Upper lobe of left lung (tissue), 6 donors: ENCODE measurements around the gene CD2AP. TPM values are rescaled to one million over a fixed set of nuclear protein-coding genes. Genes with fewer than 3 reads are reported as not detected.

Experiments used
- ATAC-seq, 2 donors: fragments of 200-7000 bp; cut with Tn5 transposase; one replicate each; pipeline ENCODE4 v1.9.1; 2022; ENCODE audit warnings: mild to moderate bottlenecking in 2 of 2, moderate library complexity in 2 of 2; ENCODE audit not compliant: low FRiP score in 2 of 2
- DNase-seq, 2 donors: peaks; one replicate each; pipeline ENCODE4 v3.0.0-alpha.2; 2019 to 2020
- H3K27ac ChIP-seq, 4 donors: fragments of 200-600 bp; sonication (generic); one replicate each; pipeline ENCODE4 v1.5.1; 2016 to 2019
- H3K27me3 ChIP-seq, 4 donors: fragments of 200-600 bp; sonication (generic); one replicate each; pipeline ENCODE4 v1.5.1; 2017 to 2019
- H3K36me3 ChIP-seq, 4 donors: fragments of 200-600 bp; sonication (generic); one replicate each; pipeline ENCODE4 v1.5.1; 2016 to 2019
- H3K4me1 ChIP-seq, 4 donors: fragments of 200-600 bp; sonication (generic); one replicate each; pipeline ENCODE4 v1.5.1; 2018 to 2019
- H3K4me3 ChIP-seq, 4 donors: fragments of 200-600 bp; sonication (generic); one replicate each; pipeline ENCODE4 v1.5.1; 2017 to 2019; ENCODE audit warnings: mild to moderate bottlenecking in 2 of 4, moderate library complexity in 1 of 4
- H3K9me3 ChIP-seq, 4 donors: fragments of 200-600 bp; sonication (generic); one replicate each; pipeline ENCODE4 v1.5.1; 2018 to 2019
- EP300 ChIP-seq, 4 donors: sonication (generic); formaldehyde crosslinking; IDR thresholded peaks; one replicate each; pipeline ENCODE4 v1.5.1; 2017; ENCODE audit warnings: antibody characterized with exemption in 4 of 4, control low read depth in 2 of 4
- POLR2A ChIP-seq, 4 donors: fragments of 450-650 bp; IDR thresholded peaks; one replicate each; pipeline ENCODE4 v1.5.1; 2016 to 2017; ENCODE audit warnings: antibody characterized with exemption in 4 of 4, mild to moderate bottlenecking in 2 of 4
- POLR2AphosphoS5 ChIP-seq, 2 donors: sonication (generic); formaldehyde crosslinking; IDR thresholded peaks; one replicate each; pipeline ENCODE4 v1.5.1; 2017; ENCODE audit warnings: antibody characterized with exemption in 2 of 2
- WGBS, 2 donors: methylation state at CpG; one replicate each; pipeline ENCODE4 v1.1.5; 2017 to 2018; 5-methylcytosine and 5-hydroxymethylcytosine counted together
- total RNA-seq, 6 donors: library from RNA; depleted of rRNA in 4 of 6; stranded (reverse); fragments of >200 nt in 4 of 6; gene quantifications; one replicate each; pipeline versions ENCODE4 v1.1.0 to v1.2.1, GENCODE V29; 2016 to 2021
- TF ChIP-seq, protein P1 (sequence below), 6 experiments: fragments of 450-650 bp in 4 of 6; fragments of 200-600 bp in 2 of 6; sonication (generic) in 2 of 6; IDR thresholded peaks; one replicate each; pipeline ENCODE4 v1.5.1; 2016 to 2019; ENCODE audit warnings: antibody characterized with exemption in 6 of 6
- donor health status: DM: no; HTN: no; CAD: no; lungs with moderate emphysema.
- donor health status: DM: no; HTN: yes; CAD: no; lungs with severe emphysema.

CD2AP gene
- total RNA-seq, 6 donors from 2014 or later: 22.0 to 86.5 (median 29.3) TPM

DNA sequence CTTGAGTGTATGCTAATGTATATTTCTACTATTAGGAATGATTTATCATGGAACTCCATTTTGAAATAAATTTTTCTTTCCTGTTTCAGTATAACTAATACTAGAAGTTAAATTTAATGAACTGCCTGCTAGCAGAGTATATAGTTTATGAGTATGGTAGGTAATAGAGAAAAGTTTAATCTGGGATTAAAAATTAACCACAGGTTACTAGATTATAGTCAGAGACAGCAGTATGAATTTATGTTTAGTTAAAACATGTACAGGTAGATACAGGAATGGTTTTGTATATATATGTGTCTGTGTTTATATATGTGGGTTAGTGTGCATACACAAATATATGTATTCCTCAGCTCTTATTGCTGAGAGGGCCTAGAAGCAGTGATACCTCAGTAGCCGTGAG, 32.3 kb downstream of the CD2AP start:
- no peaks in the 10 kb centered on the region for H3K4me1 ChIP-seq
- WGBS, 2 donors: 100% methylated on average over 1 of the region's 1 CpG
- DNase-seq (no peak), ATAC-seq (no peak)
- no peak for TF ChIP-seq EP300 (IDR thresholded peaks at IDR 0.05)
- TF ChIP-seq POLR2AphosphoS5 (IDR thresholded peaks at IDR 0.05): no peak
- TF ChIP-seq, protein P1, sequence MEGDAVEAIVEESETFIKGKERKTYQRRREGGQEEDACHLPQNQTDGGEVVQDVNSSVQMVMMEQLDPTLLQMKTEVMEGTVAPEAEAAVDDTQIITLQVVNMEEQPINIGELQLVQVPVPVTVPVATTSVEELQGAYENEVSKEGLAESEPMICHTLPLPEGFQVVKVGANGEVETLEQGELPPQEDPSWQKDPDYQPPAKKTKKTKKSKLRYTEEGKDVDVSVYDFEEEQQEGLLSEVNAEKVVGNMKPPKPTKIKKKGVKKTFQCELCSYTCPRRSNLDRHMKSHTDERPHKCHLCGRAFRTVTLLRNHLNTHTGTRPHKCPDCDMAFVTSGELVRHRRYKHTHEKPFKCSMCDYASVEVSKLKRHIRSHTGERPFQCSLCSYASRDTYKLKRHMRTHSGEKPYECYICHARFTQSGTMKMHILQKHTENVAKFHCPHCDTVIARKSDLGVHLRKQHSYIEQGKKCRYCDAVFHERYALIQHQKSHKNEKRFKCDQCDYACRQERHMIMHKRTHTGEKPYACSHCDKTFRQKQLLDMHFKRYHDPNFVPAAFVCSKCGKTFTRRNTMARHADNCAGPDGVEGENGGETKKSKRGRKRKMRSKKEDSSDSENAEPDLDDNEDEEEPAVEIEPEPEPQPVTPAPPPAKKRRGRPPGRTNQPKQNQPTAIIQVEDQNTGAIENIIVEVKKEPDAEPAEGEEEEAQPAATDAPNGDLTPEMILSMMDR (IDR thresholded peaks at IDR 0.05): no peak
- TF ChIP-seq POLR2A (IDR thresholded peaks at IDR 0.05): no peak
- H3K9me3 ChIP-seq: peaks cover 0 to 16% (median 6%) of the 10 kb centered on the region in 4 donors
- H3K36me3 ChIP-seq: peaks cover 0 to 3% (median 0%) of the 10 kb centered on the region in 4 donors
- no peak overlapping the region for H3K4me3 ChIP-seq
- H3K27me3 ChIP-seq: no peaks in the 10 kb centered on the region
- H3K27ac ChIP-seq: no peak overlapping the region

DNA sequence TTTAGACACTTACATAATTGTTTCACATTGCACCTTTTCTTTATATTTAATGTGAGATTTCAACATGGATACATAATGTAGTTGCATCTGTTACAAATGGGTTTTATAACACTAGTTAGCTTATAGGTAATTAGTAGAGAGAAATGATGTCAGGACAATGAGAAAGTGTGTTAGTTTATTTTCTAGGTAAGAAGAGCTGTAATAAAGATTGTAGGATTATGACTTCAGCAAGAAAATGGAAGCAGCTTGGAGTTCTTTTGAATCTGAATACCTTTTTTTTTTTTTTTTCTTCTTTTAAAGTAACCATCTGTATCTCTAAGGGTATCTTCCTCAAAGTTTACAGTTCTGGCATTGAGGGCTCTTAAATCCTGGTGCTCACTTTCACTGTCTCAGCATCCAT, 35.3 kb downstream of the CD2AP start:
- ATAC-seq (no peak), DNase-seq (no peak)
- H3K27ac ChIP-seq: no peak overlapping the region
- H3K9me3 ChIP-seq: peaks cover 0 to 16% (median 6%) of the 10 kb centered on the region in 4 donors
- TF ChIP-seq POLR2AphosphoS5 (IDR thresholded peaks at IDR 0.05): no peak
- TF ChIP-seq EP300 (IDR thresholded peaks at IDR 0.05): no peak
- TF ChIP-seq, protein P1 (IDR thresholded peaks at IDR 0.05): no peak
- TF ChIP-seq POLR2A (IDR thresholded peaks at IDR 0.05): no peak
- H3K36me3 ChIP-seq: no peaks in the 10 kb centered on the region
- no peak overlapping the region for H3K4me3 ChIP-seq
- H3K27me3 ChIP-seq: no peaks in the 10 kb centered on the region
- H3K4me1 ChIP-seq: no peaks in the 10 kb centered on the region

DNA sequence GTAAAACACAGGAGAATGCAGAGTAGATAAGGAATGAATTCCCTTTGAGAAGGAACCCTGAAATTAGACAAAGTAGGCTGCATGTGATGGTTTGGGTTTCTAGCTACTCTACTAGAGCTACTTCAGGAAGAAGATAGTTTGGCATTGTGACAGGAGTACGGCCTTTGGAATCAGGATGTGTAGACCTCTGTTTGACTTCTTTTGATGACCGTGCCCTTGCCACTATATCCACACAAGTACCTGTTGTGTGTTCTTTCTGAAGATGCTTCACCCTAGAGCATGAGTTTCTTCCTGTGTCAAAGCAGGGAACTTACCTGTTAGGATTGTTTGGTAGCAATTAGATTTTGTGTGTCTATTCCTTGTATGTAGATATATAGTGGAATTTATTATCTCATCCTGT, 41.7 kb downstream of the CD2AP start:
- no peak overlapping the region for H3K4me3 ChIP-seq
- H3K4me1 ChIP-seq: peaks cover 0 to 11% (median 2%) of the 10 kb centered on the region in 4 donors
- no peak overlapping the region for H3K27ac ChIP-seq
- WGBS, 2 donors: 41 to 69% methylated on average over 2 of the region's 2 CpGs
- DNase-seq (no peak), ATAC-seq (no peak)
- no peaks in the 10 kb centered on the region for H3K9me3 ChIP-seq
- no peaks in the 10 kb centered on the region for H3K27me3 ChIP-seq
- no peaks in the 10 kb centered on the region for H3K36me3 ChIP-seq
- TF ChIP-seq POLR2AphosphoS5 (IDR thresholded peaks at IDR 0.05) (no peak), EP300 (IDR thresholded peaks at IDR 0.05) (no peak), POLR2A (IDR thresholded peaks at IDR 0.05) (no peak)
- TF ChIP-seq, protein P1 (IDR thresholded peaks at IDR 0.05): no peak

DNA sequence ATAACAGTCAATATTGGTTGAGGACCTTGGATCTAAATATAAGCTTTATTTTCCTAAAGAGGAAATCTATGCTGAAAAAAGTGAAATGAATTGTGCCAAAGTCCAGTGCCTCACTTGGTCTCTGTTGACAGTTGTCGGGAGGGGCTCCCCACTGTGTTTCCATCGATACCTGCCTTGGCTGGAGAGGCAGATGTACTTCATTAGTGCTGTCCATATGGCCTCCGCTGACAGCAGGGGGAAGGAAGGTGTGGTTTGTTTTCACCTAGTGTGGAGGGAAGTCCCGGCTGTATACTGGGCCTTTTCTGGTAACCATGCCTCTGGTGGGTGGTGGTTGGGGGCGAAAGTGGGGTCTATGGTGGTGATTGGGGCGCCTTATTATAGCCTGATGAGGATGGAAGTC, 42.7 kb downstream of the CD2AP start:
- 87% methylated on average over 6 of the region's 6 CpGs for WGBS, 2 donors
- Histone ChIP-seq H3K4me1 (peaks cover 0 to 19% (median 4%) of the 10 kb centered on the region in 4 donors), H3K27me3 (no peaks in the 10 kb centered on the region), H3K27ac (no peak overlapping the region), H3K4me3 (no peak overlapping the region), H3K9me3 (no peaks in the 10 kb centered on the region), H3K36me3 (no peaks in the 10 kb centered on the region)
- no peak for DNase-seq
- no peak for TF ChIP-seq POLR2AphosphoS5 (IDR thresholded peaks at IDR 0.05)
- TF ChIP-seq POLR2A (IDR thresholded peaks at IDR 0.05): no peak
- TF ChIP-seq, protein P1 (IDR thresholded peaks at IDR 0.05): no peak
- TF ChIP-seq EP300 (IDR thresholded peaks at IDR 0.05): no peak
- peak in 1 of 2 donors; percentile 22 for ATAC-seq

DNA sequence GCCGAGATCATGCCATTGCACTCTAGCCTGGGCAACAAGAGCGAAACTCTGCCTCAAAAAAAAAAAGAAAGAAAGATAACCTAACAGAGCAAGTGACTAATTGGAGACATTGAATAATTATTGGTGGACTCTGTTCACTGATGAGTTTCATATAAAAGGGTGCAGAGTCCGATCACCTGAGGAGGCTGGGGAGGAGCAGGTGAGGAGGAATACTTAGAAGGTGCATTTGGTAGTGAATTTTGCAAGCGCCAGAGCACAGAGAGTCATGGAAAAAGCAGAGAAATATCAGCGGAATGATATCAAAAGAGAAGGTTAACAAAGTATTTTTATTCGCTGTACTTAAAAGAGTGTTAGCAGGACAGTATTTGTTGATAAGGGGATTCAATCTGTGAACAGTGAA, 44.4 kb downstream of the CD2AP start:
- Histone ChIP-seq H3K27ac (no peak overlapping the region), H3K9me3 (no peaks in the 10 kb centered on the region), H3K27me3 (no peaks in the 10 kb centered on the region), H3K4me3 (no peak overlapping the region), H3K36me3 (peaks cover 0 to under 1% (median 0%) of the 10 kb centered on the region in 4 donors), H3K4me1 (peaks cover 0 to 26% (median 11%) of the 10 kb centered on the region in 4 donors)
- ATAC-seq (no peak), DNase-seq (no peak)
- 95% methylated on average over 6 of the region's 6 CpGs for WGBS, 2 donors
- TF ChIP-seq POLR2AphosphoS5 (IDR thresholded peaks at IDR 0.05) (no peak), EP300 (IDR thresholded peaks at IDR 0.05) (no peak), POLR2A (IDR thresholded peaks at IDR 0.05) (no peak)
- TF ChIP-seq, protein P1 (IDR thresholded peaks at IDR 0.05): no peak
